Stimulated activated CD8-positive, alpha-beta memory T cell treated with anti-CD3 and anti-CD28 coated beads, Interleukin-4, amount 100 ng/mL, for 4 hours (primary cell): ENCODE data around the gene DHPS.
"Not testable (repeated sequence)": the region's sequence is repeated elsewhere in the genome, so short reads cannot be mapped to it uniquely, and the experiment has no call there.

ENCODE experiments used
- DNase-seq, 2 donors: peaks; one replicate each; pipeline ENCODE4 v3.0.0-alpha.2; 2020; ENCODE audit warnings: low read depth in 2 of 2, low spot score in 1 of 2

DHPS gene

DNA sequence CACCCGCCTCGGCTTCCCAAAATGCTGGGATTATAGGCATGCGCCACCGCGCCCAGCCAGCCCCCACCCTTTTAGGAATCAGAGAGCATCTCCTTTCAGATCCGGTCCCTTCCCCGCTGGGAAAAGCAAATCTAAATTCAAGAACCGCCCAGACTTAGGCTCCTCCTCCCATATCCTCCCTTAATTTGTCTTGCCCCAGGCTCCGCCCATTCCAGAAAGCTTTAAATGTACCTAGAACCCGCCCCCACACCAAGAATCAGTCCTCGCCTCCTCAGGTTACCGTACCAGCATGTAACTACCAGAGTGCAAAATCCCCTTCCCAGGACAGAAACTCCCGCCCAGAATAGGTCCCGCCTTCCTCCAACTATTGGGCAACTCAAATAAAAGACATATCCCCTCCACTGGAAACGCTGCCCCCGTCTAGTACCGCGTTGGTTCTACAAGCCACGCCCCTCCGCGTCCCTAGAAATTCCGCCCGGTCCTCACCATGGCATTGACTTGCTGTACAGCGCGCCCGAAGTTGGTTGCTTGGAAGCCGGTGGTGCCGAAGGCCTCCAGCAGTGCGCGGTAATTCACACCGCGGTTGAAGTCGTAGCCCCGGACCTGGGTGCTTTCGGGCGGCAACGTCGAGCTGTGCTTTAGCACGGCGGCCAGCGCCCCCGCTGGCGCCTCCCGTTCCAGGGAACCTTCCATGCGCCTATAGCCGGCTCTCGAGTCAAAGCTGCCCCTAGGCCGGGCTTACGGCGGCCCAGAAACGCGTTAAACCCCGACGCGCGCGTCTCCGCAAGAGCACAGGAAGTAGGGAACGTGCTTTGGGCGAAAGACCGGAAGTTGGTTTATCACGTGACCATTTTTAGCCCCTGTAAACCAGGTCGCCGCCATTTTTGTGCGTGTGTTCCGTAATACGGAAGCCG lies at the start of gene DHPS:
TSS of gene DHPS (minus strand) at position 807 of the 914 bp plus-strand sequence. CDS start at position 693, 114 bp downstream.
- DNase-seq, result peak; percentile 81

DNA sequence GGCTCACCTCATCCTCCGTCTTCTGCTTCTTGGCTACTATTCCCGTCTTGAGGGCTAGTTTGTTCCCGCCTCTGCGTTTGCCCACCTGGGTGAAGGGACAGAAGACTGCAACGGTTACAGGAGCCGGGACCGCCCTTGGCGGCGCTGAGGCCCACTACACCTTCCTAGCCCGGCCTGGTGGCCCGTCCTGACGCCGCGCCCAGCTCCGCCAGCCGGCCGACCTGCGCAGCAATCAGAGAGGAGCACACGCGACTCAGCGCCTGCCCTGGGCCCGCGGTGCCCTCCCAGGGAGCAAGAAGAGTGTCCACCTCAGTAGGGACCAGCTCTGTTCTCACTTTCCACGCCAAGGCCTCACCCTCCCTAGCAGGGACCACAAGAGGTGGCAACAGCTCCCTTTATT lies 49.7 kb upstream of the DHPS start:
- DNase-seq, result no peak

DNA sequence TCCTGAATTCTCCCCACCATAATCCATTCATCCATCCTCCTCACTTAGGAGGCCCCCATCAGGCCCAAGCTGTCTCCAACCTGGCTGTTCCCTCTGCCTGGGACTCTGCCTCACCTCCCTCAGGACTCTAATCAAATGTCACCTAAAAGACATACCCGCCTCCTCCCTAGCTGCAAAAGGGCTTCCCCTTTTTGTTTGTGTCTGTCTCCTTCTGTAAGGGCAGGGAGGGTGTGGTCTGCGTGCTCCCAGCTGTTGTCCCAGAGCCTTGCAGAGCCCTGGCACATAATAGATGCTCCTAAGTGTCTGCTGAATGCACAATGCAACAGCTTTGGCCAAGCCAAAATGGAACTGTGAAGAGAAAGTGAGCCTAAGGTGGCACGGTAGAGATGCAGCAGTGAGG lies 48.4 kb upstream of the DHPS start:
- DNase-seq, result no peak

DNA sequence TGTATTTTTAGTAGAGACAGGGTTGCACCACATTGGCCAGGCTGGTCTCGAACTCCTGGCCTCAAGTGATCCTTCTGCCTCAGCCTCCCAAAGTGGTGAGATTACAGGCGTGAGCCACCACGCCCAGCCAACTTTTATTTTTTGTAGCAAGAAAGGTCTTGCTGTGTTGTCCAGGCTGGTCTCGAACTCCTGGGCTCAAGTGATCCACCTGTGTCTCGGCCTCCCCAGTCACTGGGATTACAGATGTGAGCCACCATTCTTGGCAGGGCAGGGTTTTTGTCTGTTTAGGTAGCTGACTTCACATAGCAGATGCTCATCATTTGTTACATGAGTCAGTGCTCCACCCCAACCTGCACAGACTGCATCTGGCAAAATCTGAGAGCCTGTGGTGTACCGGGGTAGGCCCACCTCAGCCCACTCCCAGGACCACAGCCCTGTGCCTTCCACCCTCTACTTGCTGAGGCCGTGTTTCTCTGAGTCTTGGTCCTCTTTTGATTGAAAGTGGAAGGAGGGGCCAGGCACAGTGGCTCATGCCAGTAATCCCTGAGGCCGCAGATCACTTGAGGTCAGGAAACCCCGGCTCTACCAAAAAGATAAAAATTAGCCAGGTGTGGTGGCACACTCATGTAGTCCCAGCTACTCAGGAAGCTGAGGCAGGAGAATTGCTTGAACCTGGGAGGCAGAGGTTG lies 46.2 kb upstream of the DHPS start:
- no peak for DNase-seq

DNA sequence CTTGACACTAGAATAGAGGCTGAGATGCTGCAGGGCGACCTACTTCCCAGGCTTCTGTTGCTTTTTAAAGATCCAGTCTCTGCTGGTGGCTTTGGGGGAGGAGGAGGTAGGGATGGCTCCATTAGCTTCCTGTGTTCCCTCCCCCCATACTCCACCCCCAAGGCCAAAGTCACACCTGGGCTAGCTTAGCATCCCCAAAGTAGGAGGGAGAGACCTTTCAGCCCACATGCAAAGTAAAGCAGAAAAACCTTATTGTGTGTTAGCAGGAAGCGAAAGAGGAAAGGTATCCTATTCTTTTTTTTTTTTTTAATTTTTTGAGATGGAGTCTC lies 45.3 kb upstream of the DHPS start:
- no peak for DNase-seq

DNA sequence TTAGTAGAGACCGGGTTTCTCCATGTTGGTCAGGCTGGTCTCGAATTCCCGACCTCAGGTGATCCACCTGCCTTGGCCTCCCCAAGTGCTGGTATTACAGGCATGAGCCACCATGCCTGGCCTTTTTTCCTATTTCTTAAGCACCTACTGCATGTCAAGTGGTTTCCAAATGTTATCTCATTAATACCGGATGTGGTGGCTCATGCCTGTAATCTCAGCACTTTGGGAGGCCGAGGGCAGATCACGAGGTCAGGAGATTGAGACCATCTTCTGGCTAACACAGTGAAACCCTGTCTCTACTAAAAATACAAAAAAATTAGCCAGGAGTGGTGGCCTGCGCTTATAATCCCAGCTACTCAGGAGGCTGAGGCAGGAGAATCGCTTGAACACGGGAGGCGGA lies 43.9 kb upstream of the DHPS start:
- not testable (repeated sequence) for DNase-seq

DNA sequence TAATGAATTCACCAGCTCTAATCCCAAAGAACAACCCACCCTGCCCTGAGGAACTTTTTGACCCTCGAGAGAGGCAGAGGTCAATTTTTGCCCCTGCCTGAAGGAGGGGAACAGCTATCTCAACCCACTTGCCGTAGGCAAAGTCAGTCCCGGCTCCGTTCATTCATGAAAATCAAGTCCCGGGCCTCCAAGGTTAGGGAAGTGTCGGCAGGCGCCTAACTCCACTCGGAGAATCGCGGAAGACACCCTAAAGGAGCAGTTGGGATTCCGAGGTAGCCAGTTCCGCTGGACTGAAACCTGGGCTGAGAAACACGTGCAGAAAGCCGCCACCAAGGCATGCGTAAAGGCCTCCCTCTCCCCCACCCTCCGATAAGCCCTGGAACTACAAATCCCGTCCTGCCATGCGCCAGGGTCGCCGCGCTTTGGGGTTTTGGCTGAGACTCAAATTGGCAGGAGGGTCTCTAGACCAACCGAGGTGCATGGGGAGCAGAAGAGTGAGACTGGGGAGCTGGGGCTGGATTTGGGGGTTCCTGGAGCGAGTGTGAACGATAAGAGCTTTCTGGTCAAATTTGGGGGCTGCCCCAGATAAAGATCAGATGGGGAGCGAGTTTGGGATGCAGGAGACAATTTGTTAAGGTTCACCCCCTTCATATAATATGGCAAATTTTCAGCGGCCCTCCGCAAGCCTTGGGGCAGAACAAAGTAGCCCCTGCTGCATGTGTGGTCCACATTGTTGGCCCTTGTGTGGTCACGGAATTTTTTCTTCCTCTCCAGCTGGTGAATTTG lies 42.2 kb upstream of the DHPS start, which contains the start of gene TNPO2:
TSS of gene TNPO2 (minus strand) at position 292 of the 786 bp plus-strand sequence. CDS start 2,955 bp downstream, outside the sequence.
- DNase-seq, result peak in 1 of 2 donors; percentile 40

DNA sequence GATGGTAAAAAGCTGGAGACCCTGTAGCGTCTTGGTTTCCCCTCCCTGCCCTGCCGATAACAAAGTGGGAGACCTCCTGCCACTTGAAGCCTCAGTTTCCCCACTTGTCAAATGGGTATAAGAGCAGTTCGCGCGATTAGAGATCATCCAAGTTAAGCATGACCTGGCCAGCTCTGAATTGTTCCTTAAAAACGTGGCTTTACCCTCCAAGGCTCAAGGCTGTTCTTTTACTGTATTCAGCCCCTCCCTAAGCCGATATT lies 41.6 kb upstream of the DHPS start:
- no peak for DNase-seq

DNA sequence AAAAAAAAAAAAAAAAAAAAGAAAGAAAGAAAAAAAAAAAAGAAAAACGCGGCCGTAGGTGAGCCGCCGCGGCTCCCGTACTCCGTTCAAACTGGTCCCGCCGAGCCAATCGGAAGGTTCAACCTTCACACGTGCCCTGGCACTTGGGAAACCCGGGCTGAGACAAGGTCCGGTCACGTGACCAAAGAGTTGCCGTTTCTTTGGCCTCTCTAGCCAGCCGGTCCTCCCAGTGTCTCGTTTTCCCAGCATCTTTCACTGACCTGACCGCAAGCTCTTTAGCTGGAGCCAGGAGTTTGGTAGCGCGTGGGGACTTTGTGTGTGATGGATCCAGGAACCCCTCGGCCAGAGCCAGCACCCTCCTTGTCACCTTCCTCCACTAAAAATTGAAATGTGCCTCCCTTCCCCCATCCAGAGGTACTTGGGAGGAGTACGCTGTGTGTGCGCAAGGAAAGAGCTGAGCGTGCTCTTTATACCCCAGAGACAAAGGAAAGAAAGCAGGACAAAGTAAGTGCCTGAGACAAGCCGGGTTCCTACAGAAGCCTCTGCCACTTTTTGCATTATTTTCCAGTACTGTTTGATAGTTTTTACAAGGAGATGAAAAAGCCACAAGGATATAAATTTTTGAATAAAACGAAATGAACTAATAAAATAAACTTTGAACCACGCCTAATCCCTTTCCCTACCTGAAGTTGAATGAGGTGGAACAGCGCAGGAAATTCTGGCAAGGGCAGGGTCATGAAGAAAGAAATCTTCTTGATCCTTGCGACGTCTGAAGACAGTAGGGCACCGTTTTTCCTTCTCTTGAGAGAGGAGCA lies 41.1 kb upstream of the DHPS start:
- DNase-seq, result peak; percentile 85 to 90

DNA sequence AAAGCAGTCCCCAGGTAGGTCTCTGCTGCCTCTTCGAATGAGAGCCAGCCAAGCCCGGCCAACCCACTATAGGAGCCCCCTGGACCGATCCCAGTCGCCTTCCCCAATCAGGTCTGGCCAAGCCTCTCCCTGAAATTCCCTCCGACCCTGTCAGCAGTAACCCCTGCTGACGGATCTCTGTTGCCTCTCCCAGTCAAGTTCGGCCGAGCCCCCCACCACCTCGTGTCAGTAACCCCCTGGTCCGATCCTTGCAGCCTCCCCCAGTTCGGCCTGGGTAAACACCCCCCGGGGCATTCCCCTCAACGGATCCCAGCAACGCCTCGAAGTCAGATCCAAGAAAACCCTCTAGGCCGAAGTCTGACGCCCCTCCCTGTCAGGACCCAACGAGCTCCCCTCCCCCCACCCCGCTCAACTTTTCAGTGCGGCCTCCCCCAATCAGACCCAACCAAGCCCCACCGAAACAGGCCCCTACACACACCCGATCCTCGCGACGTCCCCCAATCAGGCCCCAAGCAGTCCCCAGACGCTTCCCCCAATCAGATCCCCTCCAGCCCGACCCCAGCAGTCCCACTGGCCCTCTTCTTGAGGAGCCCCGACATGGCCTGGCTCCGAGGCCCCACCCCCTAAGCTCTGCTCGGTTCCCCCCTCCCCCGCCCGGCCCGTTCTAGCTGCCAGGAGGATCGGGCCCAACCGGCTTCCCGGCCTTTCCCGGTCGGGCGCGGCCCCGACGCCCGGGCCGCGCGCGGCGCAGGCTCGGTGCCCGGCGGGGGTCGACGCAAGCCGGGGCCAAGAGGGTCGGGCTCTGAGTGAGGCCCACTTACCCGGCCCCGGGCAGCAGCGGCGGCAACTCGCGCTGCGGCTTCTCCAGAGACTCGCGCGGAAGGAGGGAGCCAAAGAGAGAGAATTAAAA lies 40.2 kb upstream of the DHPS start:
- DNase-seq, result no peak

DNA sequence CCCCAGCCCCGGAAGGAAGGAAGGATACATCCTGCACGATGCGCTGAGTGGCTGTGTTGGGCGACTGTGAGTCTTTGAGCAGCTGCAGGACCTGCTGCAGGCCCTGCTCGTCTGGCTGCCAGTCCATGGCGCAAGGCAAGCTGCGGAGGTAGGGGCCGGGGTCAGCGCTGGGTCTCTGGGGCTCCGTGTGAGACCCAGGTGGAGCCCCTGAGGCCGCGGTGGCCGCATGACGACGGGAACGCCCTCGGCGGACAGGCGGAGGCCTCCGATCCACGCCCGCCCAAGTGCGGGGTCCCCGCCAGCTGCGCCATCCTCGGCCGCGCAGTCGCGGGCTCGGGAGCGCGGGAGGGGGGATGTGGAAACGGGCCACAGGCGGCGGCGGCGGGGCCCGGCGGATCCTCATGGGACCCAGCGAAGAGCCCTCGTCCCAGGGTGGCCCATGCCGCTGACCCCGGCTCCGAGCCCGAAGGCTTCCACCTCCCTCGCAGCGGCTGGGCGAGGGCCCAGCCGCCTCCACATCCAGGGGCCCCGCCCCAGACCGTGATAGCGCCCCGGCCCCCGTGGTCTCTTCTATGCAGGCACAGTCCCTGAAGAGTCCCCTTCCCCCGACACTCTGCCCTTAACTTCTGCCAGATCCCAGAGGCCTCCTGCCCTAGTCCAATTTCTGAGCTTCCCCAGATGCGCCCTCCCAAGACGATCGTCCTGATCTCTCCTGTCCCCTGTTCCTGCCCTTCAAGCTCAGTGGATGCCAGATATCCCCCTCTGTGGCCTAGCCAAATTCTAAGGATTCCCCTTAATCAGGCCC lies 39.4 kb upstream of the DHPS start:
- DNase-seq, result no peak

DNA sequence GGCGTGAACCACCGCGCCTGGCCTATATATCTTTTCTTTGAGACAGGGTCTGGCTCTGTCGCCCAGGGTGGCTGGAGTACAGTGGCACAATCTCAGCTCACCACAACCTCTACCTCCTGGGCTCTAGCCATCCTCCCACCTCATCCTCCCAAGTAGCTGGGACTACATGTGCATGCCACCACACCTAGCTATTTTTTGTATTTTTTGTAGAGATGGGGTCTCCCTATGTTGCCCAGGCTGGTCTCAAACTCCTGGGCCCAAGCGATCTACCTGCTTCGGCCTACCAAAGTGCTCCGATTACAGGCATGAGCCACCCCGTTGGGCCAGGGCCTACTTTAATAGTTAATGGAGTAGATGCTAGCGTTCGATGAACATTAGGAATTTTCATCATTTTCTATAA lies 38.6 kb upstream of the DHPS start:
- no peak for DNase-seq

DNA sequence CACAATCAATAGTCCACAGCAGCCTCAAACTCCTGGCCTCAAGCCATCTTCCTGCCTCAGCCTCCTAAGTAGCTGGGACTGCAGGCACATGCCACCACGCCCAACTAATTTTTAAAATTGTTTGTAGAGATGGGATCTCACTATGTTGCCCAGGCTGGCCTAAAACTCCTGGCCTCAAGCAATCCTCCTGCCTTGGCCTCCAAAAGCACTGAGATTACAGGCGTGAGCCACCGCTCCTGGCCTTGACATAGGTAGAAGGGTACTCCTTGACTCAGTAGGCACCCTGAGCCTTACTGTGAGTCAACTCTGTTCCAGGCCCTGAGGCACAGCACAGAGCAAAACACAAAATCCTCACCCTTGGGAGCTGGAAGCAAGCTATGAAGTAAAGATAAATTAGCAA lies 34.2 kb upstream of the DHPS start:
- no peak for DNase-seq

DNA sequence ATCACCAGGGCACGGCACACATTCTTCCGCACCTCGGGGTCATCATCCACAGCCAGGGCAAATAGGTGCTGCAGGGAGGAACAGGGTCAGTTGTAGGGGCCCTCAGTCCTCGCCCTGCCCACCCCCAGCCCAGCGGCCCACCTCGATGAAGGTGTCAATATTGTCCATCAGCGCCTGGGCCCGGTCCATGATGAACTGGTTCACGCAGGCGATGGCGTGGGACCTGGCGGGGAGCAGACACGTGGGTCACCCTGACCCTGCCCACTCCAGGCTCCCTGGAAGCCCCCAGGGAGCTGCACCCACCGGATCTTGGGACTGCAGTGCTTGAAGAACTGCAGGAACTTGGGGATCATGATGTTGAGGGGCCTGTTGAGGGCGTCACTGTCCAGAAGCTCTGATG lies 33.4 kb upstream of the DHPS start:
- no peak for DNase-seq

DNA sequence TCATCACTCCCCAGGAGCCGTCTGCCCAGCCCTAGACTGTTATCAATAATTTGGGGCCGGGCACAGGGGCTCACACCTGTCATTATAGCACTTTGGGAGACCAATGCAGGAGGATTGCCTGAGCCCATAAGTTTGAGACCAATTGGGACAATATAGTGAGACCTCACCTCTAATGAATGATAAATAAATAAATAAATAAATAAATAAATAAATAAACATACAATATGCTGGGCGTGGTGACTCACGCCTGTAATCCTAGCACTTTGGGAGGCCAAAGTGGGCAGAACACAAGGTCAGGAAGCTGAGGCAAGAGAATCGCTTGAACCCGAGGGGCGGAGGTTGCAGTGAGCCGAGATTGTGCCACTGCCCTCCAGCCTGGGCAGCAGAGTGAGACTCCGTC lies 31.6 kb upstream of the DHPS start:
- DNase-seq, result not testable (repeated sequence)

DNA sequence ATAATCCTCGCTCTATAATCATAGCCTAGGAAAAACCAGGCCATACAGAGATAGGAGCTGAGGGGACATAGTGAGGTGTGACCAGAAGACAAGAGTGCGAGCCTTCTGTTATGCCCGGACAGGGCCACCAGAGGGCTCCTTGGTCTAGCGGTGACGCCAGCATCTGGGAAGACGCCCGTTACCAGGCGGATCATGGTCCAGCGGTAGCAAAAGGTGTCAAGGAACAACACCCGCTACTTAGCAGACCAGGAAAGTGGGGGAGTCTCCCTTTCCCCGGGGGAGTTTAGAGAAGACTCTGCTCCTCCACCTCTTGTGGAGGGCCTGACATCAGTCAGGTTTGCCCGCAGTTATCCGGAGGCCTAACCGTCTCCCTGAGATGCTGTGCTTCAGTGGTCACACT lies 30.4 kb upstream of the DHPS start:
- DNase-seq, result not testable (repeated sequence)

DNA sequence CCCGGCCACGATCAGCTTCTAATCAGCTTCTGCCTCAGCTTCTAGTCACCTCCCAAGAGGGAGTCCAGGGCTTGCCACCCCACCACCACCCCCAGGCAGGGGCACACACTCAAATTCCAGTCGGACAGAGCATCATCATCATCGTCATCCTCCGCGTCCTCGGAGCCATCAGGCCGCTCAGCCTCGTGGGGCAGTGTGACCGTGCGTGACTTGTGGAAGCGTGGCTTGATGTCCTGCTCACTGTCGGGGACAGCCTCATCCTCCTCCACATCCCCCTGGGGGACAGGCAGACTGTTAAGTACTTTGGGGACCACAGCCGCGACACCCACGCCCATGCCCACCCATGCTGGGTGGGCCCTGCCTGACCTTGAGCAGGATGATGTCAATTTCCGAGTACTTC lies 29.5 kb upstream of the DHPS start:
- DNase-seq, result no peak

DNA sequence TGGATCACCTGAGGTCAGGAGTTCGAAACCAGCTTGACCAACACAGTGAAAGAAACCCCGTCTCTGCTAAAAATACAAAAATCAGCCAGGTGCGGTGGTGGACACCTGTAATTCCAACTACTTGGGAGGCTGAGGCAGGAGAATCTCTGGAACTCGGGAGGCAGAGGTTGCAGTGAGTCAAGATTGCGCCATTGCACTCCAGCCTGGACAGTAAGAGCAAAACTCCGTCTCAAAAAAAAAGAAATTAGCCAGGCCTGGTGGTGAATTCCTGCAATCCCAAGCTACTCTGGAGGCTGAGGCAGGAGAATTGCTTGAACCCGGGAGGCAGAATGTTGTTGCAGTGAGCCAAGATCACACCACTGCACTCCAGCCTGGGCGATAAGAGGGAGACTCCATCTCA lies 27.0 kb upstream of the DHPS start:
- no peak for DNase-seq

DNA sequence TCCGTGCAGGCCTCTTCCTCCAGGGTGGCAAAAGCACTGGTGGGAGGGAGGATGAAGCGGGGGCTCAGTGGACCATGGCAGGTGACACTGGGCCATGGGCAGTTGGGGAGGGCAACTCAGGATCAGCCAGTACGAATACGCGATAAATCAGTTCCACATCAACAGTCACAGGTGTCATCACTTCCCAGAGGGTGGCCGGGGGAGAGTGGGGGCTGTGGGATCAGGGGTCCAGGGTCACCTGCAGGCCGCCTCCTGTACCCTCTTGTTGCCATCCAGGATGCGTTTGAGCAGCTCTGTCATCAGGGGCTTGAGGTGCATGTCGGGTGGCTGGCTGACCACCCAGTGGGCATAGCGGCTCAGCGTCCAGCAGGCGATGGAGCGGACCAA lies 24.6 kb upstream of the DHPS start:
- DNase-seq, result no peak
